H9 (cell line): ENCODE results near the gene AMH. TPM values are rescaled to one million over a fixed set of nuclear protein-coding genes. Genes with fewer than 3 reads are reported as not detected.

ENCODE experiments used
- DNase-seq: peaks from one replicate; pipeline ENCODE4 v3.0.0-alpha.2; 2017
- H2AFZ ChIP-seq: one replicate; pipeline ENCODE4 v1.6.1; 2013; ENCODE audit warnings: mild to moderate bottlenecking, low read length, control low read depth, moderate library complexity
- H2AK5ac ChIP-seq: 2 replicates; pipeline ENCODE4 v1.6.1; 2013; ENCODE audit warnings: low read length, control low read depth, mixed read lengths; ENCODE audit not compliant: insufficient read length
- H2BK120ac ChIP-seq: one replicate; pipeline ENCODE4 v1.6.1; 2013; ENCODE audit warnings: low read depth, mild to moderate bottlenecking, low read length, control low read depth, inconsistent platforms; ENCODE audit not compliant: poor library complexity, severe bottlenecking
- H2BK12ac ChIP-seq: 2 replicates; pipeline ENCODE4 v1.6.1; 2013; ENCODE audit warnings: low read length, control low read depth, mixed read lengths, low read depth; ENCODE audit not compliant: insufficient read length
- H2BK15ac ChIP-seq: 2 replicates; pipeline ENCODE4 v1.6.1; 2013; ENCODE audit warnings: low read depth, low read length, control low read depth
- H2BK20ac ChIP-seq: one replicate; pipeline ENCODE4 v1.6.1; 2013; ENCODE audit warnings: low read depth, mild to moderate bottlenecking, low read length, control low read depth, inconsistent platforms; ENCODE audit not compliant: poor library complexity, severe bottlenecking
- H2BK5ac ChIP-seq: 2 replicates; pipeline ENCODE4 v1.6.1; 2013; ENCODE audit warnings: low read length, control low read depth, mixed read lengths; ENCODE audit not compliant: insufficient read length
- H3K14ac ChIP-seq: 2 replicates; pipeline ENCODE4 v1.6.1; 2013; ENCODE audit warnings: low read length, control low read depth; ENCODE audit not compliant: insufficient read depth
- H3K18ac ChIP-seq: 2 replicates; pipeline ENCODE4 v1.6.1; 2013; ENCODE audit warnings: low read depth, mild to moderate bottlenecking, mixed read lengths, low read length, control low read depth; ENCODE audit not compliant: insufficient read length
- H3K23ac ChIP-seq: 2 replicates; pipeline ENCODE4 v1.6.1; 2013; ENCODE audit warnings: low read length, control low read depth, mixed read lengths, low read depth; ENCODE audit not compliant: insufficient read length
- H3K23me2 ChIP-seq: 2 replicates; pipeline ENCODE4 v1.6.1; 2013; ENCODE audit warnings: low read depth, mild to moderate bottlenecking, mixed read lengths, low read length, control low read depth; ENCODE audit not compliant: insufficient read length, poor library complexity, severe bottlenecking
- H3K27ac ChIP-seq: 2 replicates; pipeline ENCODE4 v1.5.1; 2013; ENCODE audit warnings: low read length, control low read depth, mixed read lengths, low read depth; ENCODE audit not compliant: insufficient read length
- H3K27me3 ChIP-seq: 2 replicates; pipeline ENCODE4 v1.6.1; 2013; ENCODE audit warnings: low read length, control low read depth, inconsistent platforms; ENCODE audit not compliant: insufficient read depth
- H3K4ac ChIP-seq: 2 replicates; pipeline ENCODE4 v1.6.1; 2013; ENCODE audit warnings: low read depth, mild to moderate bottlenecking, control low read depth, inconsistent platforms, low read length, moderate library complexity
- H3K4me1 ChIP-seq: 2 replicates; pipeline ENCODE4 v1.6.1; 2013; ENCODE audit warnings: low read length, control low read depth, inconsistent platforms; ENCODE audit not compliant: insufficient read depth
- H3K4me2 ChIP-seq: 2 replicates; pipeline ENCODE4 v1.6.1; 2013; ENCODE audit warnings: low read length, control low read depth, mixed read lengths; ENCODE audit not compliant: insufficient read length, insufficient read depth
- H3K56ac ChIP-seq: 2 replicates; pipeline ENCODE4 v1.6.1; 2013; ENCODE audit warnings: low read depth, mild to moderate bottlenecking, mixed read lengths, low read length, control low read depth; ENCODE audit not compliant: insufficient read length
- H3K79me1 ChIP-seq: 2 replicates; pipeline ENCODE4 v1.6.1; 2013; ENCODE audit warnings: low read depth, mild to moderate bottlenecking, moderate library complexity, low read length, control low read depth, inconsistent platforms; ENCODE audit not compliant: insufficient read depth, poor library complexity, severe bottlenecking
- H3K79me2 ChIP-seq: 2 replicates; pipeline ENCODE4 v1.6.1; 2013; ENCODE audit warnings: low read length, control low read depth, inconsistent platforms; ENCODE audit not compliant: insufficient read depth
- H3K9ac ChIP-seq: 2 replicates; pipeline ENCODE4 v1.6.1; 2013; ENCODE audit warnings: low read length, control low read depth, mixed read lengths; ENCODE audit not compliant: insufficient read length; ENCODE audit errors: extremely low read depth
- H3K9me3 ChIP-seq: one replicate; pipeline ENCODE4 v1.6.1; 2013; ENCODE audit warnings: low read depth, low read length, inconsistent platforms; ENCODE audit not compliant: control insufficient read depth
- H3T11ph ChIP-seq: one replicate; pipeline ENCODE4 v1.6.1; 2013; ENCODE audit warnings: mild to moderate bottlenecking, low read length, control low read depth, inconsistent platforms
- H4K20me1 ChIP-seq: one replicate; pipeline ENCODE4 v1.6.1; 2013; ENCODE audit not compliant: control insufficient read depth, insufficient read length, insufficient read depth
- H4K5ac ChIP-seq: 2 replicates; pipeline ENCODE4 v1.6.1; 2013; ENCODE audit warnings: low read depth, mild to moderate bottlenecking, mixed read lengths, low read length, control low read depth; ENCODE audit not compliant: insufficient read length
- H4K8ac ChIP-seq: replicated peaks from 2 replicates; pipeline ENCODE4 v1.6.1; 2013; ENCODE audit warnings: low read length, control low read depth, mixed read lengths, low read depth; ENCODE audit not compliant: insufficient read length
- H4K91ac ChIP-seq: 2 replicates; pipeline ENCODE4 v1.6.1; 2013; ENCODE audit warnings: low read depth, mild to moderate bottlenecking, moderate library complexity, mixed read lengths, low read length, control low read depth; ENCODE audit not compliant: insufficient read length
- H3K27ac Mint-ChIP-seq, 3 experiments: 2 replicates in 2 of 3; 3 replicates in 1 of 3; pipeline ENCODE4 v1.8.0; 2020 to 2021; ENCODE audit warnings: mixed read lengths in 3 of 3, mild to moderate bottlenecking in 1 of 3, moderate library complexity in 1 of 3
- H3K27me3 Mint-ChIP-seq: 2 replicates; pipeline ENCODE4 v1.8.0; 2021; ENCODE audit warnings: low read depth, mild to moderate bottlenecking, moderate library complexity, mixed read lengths
- H3K36me3 Mint-ChIP-seq, 3 experiments: 2 replicates in 2 of 3; 3 replicates in 1 of 3; pipeline ENCODE4 v1.8.0; 2020 to 2021; ENCODE audit warnings: low read depth in 3 of 3, mixed read lengths in 3 of 3; ENCODE audit not compliant: insufficient read depth in 1 of 3
- H3K4me1 Mint-ChIP-seq, 2 experiments: 2 replicates each; pipeline ENCODE4 v1.8.0; 2020; ENCODE audit warnings: mixed read lengths in 2 of 2
- H3K4me3 Mint-ChIP-seq, 2 experiments: 2 replicates in 1 of 2; 3 replicates in 1 of 2; pipeline ENCODE4 v1.8.0; 2020 to 2021; ENCODE audit warnings: mild to moderate bottlenecking in 2 of 2, mixed read lengths in 2 of 2, moderate library complexity in 1 of 2
- H3K9me3 Mint-ChIP-seq, 2 experiments: 2 replicates in 1 of 2; 3 replicates in 1 of 2; pipeline ENCODE4 v1.8.0; 2020; ENCODE audit warnings: mild to moderate bottlenecking in 2 of 2, mixed read lengths in 2 of 2, moderate library complexity in 1 of 2
- WGBS: extraction: QIAGEN DNeasy Blood & Tissue Kit; methylation state at CpG from one replicate; pipeline ENCODE4 v1.1.7; 2013; ENCODE audit warnings: missing lambda C conversion rate, low lambda C conversion rate, mixed read lengths; ENCODE audit not compliant: insufficient read length; ENCODE audit errors: extremely low coverage; 5-methylcytosine and 5-hydroxymethylcytosine counted together
- total RNA-seq: library from RNA; stranded (reverse); gene quantifications from 2 replicates; pipeline ENCODE4 v1.2.1, GENCODE V29; 2021
- TF ChIP-seq, protein P1 (sequence below): fragments of 200-600 bp; sonication (generic); conservative IDR thresholded peaks from 3 replicates; pipeline ENCODE4 v1.8.0; 2021; ENCODE audit warnings: antibody characterized with exemption, mild to moderate bottlenecking

AMH gene
- total RNA-seq, 1 experiment from 2014 or later, result 70.7 TPM

DNA sequence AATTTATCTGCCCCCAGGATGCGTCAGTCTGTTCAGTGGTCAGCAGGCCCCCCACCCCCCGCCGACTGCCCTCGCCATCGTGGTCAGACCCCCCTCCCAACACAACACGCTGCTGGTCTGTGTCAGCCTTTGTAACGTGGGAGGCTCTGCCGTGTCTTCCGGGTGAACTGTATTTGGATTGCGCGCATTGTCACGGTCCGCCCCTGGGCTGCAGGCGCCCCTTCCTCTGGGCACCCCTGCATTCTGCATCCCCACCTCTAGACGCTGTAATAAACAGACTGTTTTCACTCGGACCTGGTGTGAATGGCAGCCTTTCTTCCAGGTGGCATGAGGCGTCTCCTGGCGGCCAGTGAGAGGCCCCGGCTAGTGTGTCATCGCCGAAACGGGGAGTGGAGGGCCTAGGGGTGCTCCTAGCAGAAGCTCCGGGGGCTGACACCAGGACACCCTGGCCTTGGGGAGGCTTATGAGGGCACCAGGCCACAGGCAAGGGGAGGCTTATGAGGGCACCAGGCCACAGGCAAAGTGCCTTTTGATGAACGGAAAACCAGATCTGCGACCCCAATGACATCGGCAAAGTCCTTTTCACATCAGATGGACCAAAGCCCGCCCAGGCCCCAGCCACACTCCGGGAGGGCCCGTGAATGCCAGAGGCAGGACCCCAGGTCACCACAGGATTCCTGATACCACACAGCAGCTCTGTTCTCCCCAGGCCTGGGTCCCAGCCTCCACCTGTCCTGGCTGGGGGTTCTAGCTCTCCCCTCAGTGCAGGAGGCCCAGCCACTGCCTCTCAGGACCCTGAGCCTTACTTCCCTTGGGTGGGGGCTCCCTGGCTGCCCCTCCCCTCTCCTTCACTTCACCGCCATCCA is 16.6 kb upstream of the AMH start:
- no peak overlapping the region for H3K14ac ChIP-seq
- no peak overlapping the region for H3K27ac ChIP-seq
- no peak overlapping the region for H2AK5ac ChIP-seq
- H4K20me1 ChIP-seq, result no peaks in the 10 kb centered on the region
- peaks cover 9% of the 10 kb centered on the region for H3K23me2 ChIP-seq
- peaks cover 5% of the 10 kb centered on the region; the same call in 1 of the 2 replicates for H3K79me2 ChIP-seq
- H3K56ac ChIP-seq, result no peak overlapping the region
- H3K4me2 ChIP-seq, result no peak overlapping the region
- H3K9ac ChIP-seq, result no peak overlapping the region
- H3K23ac ChIP-seq, result no peak overlapping the region
- peaks cover 8 to 49% (median 34%) of the 10 kb centered on the region in 3 experiments for H3K36me3 Mint-ChIP-seq
- H4K8ac ChIP-seq, result no peak overlapping the region
- no peak overlapping the region for H4K91ac ChIP-seq
- no peak overlapping the region for H2BK120ac ChIP-seq
- TF ChIP-seq, protein P1, sequence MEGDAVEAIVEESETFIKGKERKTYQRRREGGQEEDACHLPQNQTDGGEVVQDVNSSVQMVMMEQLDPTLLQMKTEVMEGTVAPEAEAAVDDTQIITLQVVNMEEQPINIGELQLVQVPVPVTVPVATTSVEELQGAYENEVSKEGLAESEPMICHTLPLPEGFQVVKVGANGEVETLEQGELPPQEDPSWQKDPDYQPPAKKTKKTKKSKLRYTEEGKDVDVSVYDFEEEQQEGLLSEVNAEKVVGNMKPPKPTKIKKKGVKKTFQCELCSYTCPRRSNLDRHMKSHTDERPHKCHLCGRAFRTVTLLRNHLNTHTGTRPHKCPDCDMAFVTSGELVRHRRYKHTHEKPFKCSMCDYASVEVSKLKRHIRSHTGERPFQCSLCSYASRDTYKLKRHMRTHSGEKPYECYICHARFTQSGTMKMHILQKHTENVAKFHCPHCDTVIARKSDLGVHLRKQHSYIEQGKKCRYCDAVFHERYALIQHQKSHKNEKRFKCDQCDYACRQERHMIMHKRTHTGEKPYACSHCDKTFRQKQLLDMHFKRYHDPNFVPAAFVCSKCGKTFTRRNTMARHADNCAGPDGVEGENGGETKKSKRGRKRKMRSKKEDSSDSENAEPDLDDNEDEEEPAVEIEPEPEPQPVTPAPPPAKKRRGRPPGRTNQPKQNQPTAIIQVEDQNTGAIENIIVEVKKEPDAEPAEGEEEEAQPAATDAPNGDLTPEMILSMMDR, result no peak
- no peak overlapping the region for H2BK5ac ChIP-seq
- H3K79me1 ChIP-seq, result no peaks in the 10 kb centered on the region
- H2AFZ ChIP-seq, result no peak overlapping the region
- no peak overlapping the region for H2BK12ac ChIP-seq
- no peak for DNase-seq
- H3K18ac ChIP-seq, result no peak overlapping the region
- H3K27me3 ChIP-seq, result no peaks in the 10 kb centered on the region
- no peaks in the 10 kb centered on the region for H3K9me3 ChIP-seq
- no CpG with 5 or more reads among the region's 30 CpGs for WGBS
- H3K4ac ChIP-seq, result no peak overlapping the region
- H2BK20ac ChIP-seq, result no peak overlapping the region
- H3T11ph ChIP-seq, result no peak overlapping the region
- no peaks in the 10 kb centered on the region; the same call in 1 of the 2 replicates for H3K27me3 Mint-ChIP-seq
- H3K27ac Mint-ChIP-seq, result peak overlapping the region in 1 of 3 experiments; percentile 84; a peak in 3 of 7 replicates
- peak overlapping the region; percentile 12 to 48; a peak in 1 of 5 replicates for H3K4me3 Mint-ChIP-seq
- no peak overlapping the region for H4K5ac ChIP-seq
- no peaks in the 10 kb centered on the region; the same call in 1 of the 2 replicates for H3K4me1 ChIP-seq
- peaks cover 0 to 1% of the 10 kb centered on the region in 2 experiments; a peak in 1 of 5 replicates for H3K9me3 Mint-ChIP-seq
- peaks cover 7 to 12% of the 10 kb centered on the region in 2 experiments for H3K4me1 Mint-ChIP-seq
- H2BK15ac ChIP-seq, result no peak overlapping the region
